HEK293T (cell line): ENCODE data around the gene CST3.

Experiments used
- CTCF ChIA-PET: fragments of 350-600 bp; formaldehyde crosslinking; extraction: SDS; loops from one replicate; lab custom pipeline; 2021; ENCODE audit warnings: antibody characterized with exemption, inconsistent platforms; lab: Yijun Ruan, JAX
- POLR2A ChIA-PET: fragments of 350-600 bp; formaldehyde crosslinking; extraction: SDS; loops from one replicate; lab custom pipeline; 2020; ENCODE audit warnings: antibody characterized with exemption, inconsistent platforms; lab: Yijun Ruan, JAX
- DNase-seq: peaks from one replicate; pipeline ENCODE4 v3.0.0; 2012; ENCODE audit warnings: mixed read lengths; ENCODE audit errors: extremely low spot score
- ARNT ChIP-seq: fragments of 450-650 bp; IDR thresholded peaks from 2 replicates; pipeline ENCODE4 v1.6.1; 2017; ENCODE audit warnings: mild to moderate bottlenecking
- BHLHE40 ChIP-seq: fragments of 450-650 bp; IDR thresholded peaks from 2 replicates; pipeline ENCODE4 v1.6.1; 2016; ENCODE audit warnings: mild to moderate bottlenecking, moderate library complexity, borderline replicate concordance
- CTBP1 ChIP-seq: fragments of 450-650 bp; IDR thresholded peaks from 2 replicates; pipeline ENCODE4 v1.6.1; 2016; ENCODE audit warnings: borderline replicate concordance
- ELF4 ChIP-seq: fragments of 450-650 bp; IDR thresholded peaks from 2 replicates; pipeline ENCODE4 v1.6.1; 2017; ENCODE audit warnings: antibody characterized with exemption
- FOXA1 ChIP-seq: fragments of 450-650 bp; IDR thresholded peaks from 2 replicates; pipeline ENCODE4 v1.6.1; 2016; ENCODE audit warnings: mild to moderate bottlenecking
- FOXK2 ChIP-seq: fragments of 450-650 bp; IDR thresholded peaks from 2 replicates; pipeline ENCODE4 v1.6.1; 2016; ENCODE audit warnings: mild to moderate bottlenecking
- FOXM1 ChIP-seq: fragments of 450-650 bp; IDR thresholded peaks from 2 replicates; pipeline ENCODE4 v1.6.1; 2017; ENCODE audit warnings: mild to moderate bottlenecking, borderline replicate concordance
- HDGF ChIP-seq: fragments of 450-650 bp; IDR thresholded peaks from 2 replicates; pipeline ENCODE4 v1.6.1; 2017; ENCODE audit warnings: antibody characterized with exemption, borderline replicate concordance
- L3MBTL2 ChIP-seq: fragments of 450-650 bp; conservative IDR thresholded peaks from 2 replicates; pipeline ENCODE4 v1.6.1; 2016; ENCODE audit warnings: mild to moderate bottlenecking
- LEF1 ChIP-seq: fragments of 450-650 bp; IDR thresholded peaks from 2 replicates; pipeline ENCODE4 v1.6.1; 2017; ENCODE audit warnings: mild to moderate bottlenecking, borderline replicate concordance
- NFRKB ChIP-seq: fragments of 450-650 bp; IDR thresholded peaks from 2 replicates; pipeline ENCODE4 v1.6.1; 2016; ENCODE audit warnings: mild to moderate bottlenecking, moderate library complexity
- PKNOX1 ChIP-seq: fragments of 450-650 bp; IDR thresholded peaks from 2 replicates; pipeline ENCODE4 v1.6.1; 2016
- SP1 ChIP-seq: fragments of 450-650 bp; IDR thresholded peaks from 2 replicates; pipeline ENCODE4 v1.6.1; 2017
- SUZ12 ChIP-seq: fragments of 450-650 bp; IDR thresholded peaks from 2 replicates; pipeline ENCODE4 v1.6.1; 2016; ENCODE audit warnings: mild to moderate bottlenecking
- TARDBP ChIP-seq: fragments of 450-650 bp; IDR thresholded peaks from 2 replicates; pipeline ENCODE4 v1.6.1; 2016
- ZNF384 ChIP-seq: fragments of 450-650 bp; IDR thresholded peaks from 2 replicates; pipeline ENCODE4 v1.6.1; 2016

The CST3 gene

DNA sequence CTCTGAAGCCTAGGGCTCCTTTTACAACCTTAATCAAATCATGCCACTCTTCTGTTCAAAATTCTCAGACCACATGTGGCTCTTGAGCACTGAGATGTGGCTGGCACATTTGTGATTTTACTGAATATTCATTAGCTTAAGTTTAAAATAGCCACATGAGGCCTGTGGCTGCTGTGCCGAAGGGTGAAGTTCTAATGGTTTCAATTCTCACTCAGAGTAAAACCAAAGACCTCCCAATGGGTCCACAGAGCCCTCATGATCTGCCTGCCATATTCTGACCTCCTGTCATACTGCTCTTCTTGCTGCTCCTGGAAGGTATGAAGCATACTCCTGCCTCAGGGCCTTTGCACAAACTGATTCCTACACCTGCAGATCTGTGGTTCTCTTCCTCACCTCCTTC is 7.8 kb upstream of the CST3 start:
- no peak for TF ChIP-seq SUZ12
- no peak for TF ChIP-seq FOXM1
- no peak for TF ChIP-seq BHLHE40
- no peak for TF ChIP-seq LEF1
- no peak for TF ChIP-seq PKNOX1
- no peak for TF ChIP-seq L3MBTL2
- no peak for TF ChIP-seq ARNT
- TF ChIP-seq SP1: no peak
- ChIA-PET POLR2A (no interaction called here), CTCF (no interaction called here)
- no peak for DNase-seq

DNA sequence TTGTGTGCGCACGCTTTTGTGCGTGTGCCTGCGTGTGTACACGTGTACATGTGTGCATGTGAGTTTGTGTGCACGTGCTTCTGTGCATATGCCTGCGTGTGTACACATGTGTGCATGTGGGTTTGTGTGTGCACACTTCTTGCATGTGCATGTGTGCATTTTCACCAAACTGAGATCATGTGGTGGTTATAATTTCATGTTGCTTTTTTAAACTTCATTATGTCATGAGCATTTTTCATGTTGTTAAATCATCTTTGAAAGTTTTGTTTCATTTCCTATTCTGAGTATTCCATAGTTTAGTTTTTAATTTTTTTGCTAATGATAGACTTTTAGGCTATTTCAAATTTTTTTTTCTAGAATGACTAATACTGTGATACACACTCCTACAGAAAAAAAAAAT is 6.4 kb upstream of the CST3 start:
- CTCF ChIA-PET: no interaction called here
- no peak for DNase-seq
- TF ChIP-seq TARDBP (no peak), L3MBTL2 (no peak), PKNOX1 (no peak)
- POLR2A ChIA-PET: no interaction called here

DNA sequence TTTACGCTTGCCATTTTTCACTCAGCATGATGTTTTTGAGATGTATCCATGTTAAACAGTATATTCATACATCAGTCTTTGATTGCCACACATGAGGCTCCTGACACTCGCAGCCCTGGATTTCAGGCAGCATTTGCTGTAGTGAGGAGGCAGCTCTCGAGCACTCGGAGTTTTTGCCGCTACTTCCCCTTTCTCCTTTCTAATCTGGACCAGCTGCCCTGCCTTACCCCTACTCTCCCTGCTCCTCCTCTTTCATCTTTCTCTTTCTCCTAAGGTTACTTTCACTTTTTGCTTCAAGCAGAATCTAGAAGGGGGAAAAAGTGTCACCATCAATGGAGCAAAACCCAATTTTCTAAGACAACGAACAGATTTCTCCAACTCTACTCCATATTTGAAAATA is 5.9 kb upstream of the CST3 start:
- CTCF ChIA-PET: no interaction called here
- no peak for DNase-seq
- POLR2A ChIA-PET: no interaction called here
- TF ChIP-seq HDGF (no peak), BHLHE40 (no peak), FOXM1 (no peak), LEF1 (no peak), TARDBP (no peak), SUZ12 (no peak), ZNF384 (no peak), ARNT (no peak)

DNA sequence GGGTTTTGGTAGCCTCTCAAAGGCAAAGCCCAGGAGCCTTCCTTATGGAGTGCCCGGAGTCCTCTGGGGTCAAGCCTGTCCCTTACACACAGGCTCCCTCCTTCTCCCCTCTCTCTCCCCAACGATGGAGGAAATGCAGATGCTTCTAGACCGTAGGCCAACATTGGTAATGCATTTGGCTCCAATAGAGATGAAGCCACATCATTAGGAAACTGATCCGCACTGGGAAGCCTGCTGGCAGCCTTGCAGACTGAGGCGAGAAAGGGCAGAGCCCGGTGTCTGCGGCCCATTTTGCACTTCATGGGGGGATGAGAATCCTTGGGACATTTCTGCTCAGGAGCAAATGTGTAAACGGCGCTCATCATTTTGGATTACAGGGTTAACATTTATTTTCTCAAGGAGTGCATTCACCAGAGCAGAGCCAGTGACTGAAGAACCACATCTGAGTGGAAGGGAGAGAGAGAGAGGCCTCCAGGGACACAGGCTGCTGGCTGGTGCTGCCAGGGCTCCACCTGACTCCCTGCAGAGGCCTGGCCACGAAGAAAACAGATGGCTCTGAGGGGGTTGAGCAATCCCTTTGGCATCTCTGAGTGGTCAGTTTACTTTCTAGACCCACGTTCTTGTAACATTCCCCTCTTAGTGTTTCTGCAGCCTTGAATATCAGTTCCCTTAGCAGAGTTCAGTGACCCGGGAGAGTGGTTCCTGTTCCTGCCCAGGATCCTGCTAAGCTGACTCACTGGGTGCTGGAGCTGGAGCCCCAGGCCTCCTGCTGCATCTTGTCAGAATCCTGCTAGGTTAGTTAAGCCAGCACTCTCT is 4.4 kb upstream of the CST3 start:
- ChIA-PET POLR2A (no interaction called here), CTCF (interaction anchor here (0.6 kb wide), 1 partner anchor 43 kb away, joined by 3 read pairs; no protein-coding TSS in a partner anchor)
- TF ChIP-seq ELF4 (no peak), FOXM1 (no peak), FOXA1 (no peak), ARNT (no peak), SUZ12 (no peak), BHLHE40 (no peak), PKNOX1 (no peak), CTBP1 (no peak), HDGF (no peak)
- no peak for DNase-seq

DNA sequence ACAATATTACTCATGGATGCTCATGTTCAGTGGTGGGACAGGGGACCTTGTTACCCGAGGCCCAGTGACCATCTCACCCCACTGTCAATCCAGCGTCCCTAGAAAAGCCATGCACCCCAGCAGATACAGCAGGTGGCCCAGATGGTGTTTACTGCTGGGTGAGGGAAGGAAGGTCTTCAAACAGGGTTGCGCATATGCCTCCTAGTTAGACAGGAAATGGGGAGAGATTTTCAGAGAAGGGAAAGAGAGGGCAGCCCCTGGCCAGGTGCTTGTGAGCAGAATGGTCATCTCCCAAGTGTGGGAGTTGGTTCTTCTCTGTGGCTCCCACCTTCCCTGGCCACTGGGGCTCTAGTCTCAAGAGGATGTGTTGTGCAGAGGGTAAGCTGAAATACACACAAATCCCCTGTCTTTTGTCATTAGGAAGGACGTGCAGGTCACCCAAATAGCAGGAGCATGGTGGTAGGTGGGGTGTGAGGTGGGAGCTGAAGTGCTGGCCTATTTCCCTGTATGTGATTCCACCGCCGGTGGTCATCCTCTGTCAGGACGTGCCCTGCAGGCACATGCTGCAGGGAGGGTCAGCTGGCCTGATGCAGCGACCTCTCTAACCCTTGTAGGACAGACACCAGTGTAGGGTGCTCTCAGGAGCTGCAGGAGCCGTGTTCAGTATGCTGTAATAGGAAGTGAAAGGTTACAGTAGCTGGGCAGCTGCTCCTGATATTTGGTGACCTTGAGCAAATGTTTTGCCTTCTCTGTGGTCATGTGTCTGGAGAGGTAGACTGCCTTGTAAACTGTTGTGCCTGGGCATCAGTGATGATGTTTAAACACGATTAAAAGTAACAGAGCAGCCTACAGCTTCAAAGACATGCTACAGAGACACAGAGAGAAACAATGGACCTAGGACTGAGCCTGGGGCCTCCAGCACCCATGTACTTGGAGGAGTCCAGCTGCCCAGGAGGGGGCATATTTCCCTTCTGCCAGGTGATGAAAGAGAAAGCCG is 3.2 kb upstream of the CST3 start:
- POLR2A ChIA-PET: no interaction called here
- CTCF ChIA-PET: no interaction called here
- no peak for DNase-seq
- TF ChIP-seq ZNF384 (no peak), BHLHE40 (no peak), FOXA1 (no peak), CTBP1 (no peak), PKNOX1 (no peak), FOXK2 (no peak), NFRKB (no peak), SP1 (no peak), TARDBP (no peak), FOXM1 (no peak), ARNT (no peak), LEF1 (no peak)
